ENCODE results near the gene CD247. TPM values are rescaled to one million over a fixed set of nuclear protein-coding genes. Genes with fewer than 3 reads are reported as not detected.

Gene CD247
- total RNA-seq, 4 donors from 2014 or later = 1.3 to 3.1 (median 1.4) TPM

DNA sequence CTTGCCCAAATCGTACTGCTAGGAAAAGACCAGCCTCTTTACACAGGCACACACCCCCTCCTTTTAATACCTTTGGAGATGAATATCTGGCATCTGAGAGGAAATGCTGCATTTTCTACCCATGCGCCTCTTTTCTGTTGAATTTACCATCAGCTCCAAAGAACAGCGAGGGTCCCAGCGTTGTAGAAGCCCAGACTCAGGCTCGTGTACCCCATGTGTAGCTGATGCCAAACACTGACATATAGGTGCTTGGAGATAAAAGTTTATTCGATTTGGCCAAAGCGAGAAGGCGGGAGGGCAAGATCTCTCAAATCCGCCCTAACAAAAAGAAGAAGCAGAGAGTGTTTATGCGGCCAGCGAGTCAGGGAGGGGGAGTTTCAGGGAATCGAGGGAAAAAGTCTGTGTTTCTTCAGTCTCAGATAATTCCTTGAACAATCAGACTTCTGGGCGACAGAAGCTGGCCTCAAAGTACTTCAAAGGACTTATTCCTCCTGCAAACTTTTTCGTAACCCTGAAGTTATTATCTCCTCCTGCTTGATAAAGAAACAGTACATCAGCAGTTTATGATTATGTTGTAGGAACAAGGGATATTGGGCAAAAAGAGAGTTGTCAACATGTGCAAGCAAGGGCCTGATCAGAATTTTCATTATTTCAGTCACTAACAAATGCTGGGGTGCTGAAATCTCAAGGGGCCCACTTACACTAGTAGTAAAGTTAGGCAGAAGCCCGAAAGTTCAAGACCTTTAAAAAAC lies 35.9 kb upstream of the CD247 start:
- no peaks in the 10 kb centered on the region for H3K27me3 ChIP-seq
- 17 to 18% methylated on average over 15 of the region's 15 CpGs for WGBS, 2 donors

DNA sequence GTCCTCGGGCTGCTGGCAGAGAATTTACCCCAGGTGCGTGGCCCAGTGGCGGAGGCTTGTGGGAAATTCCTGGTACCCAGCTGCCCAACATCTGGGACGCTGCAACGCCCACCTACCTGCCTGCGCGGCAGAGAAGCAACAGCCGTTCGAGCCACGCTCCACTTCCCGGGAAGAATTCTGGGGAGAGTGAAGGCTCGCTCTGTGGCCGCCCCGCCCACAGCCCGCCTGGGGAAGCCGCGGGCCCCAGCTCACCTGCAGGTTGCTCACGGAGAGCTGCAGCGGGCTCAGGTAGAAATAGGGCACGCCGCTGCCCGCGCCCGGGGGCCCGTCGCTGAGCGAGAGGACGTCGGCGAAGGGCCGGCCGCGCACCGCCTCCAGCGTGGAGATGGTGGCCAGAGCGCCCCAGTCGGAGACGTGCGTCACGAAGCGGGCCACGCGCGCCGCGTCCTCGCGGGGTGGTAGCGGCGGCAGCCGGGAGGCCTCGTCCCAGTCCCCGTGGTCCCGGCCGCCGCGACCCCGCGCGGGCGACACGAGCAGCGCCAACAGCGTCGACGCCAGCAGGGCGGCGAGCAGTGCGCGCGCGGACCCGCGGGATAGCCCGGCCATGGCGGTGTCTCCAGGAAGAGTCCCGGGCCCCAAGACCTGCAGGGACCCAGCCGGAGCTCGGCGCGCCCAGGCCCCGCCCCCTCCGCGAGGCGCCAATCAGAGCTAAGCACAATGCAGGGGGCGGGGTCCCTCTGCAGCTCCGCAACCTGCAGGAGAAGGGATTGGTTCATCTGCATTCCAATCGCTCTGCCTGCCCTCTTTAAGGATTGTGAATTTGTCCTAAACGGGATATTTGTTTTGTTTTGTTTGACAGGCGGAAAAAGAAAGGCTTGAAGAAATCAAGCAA lies 35.1 kb upstream of the CD247 start, which contains the start of gene CREG1:
CREG1 (minus strand) TSS at position 627 of the 892 bp plus-strand sequence.
- no peaks in the 10 kb centered on the region for H3K9me3 ChIP-seq
- 1 to 6% methylated on average over 11 to 35 of the region's 90 CpGs for WGBS, 2 donors
- peak within 1 kb of the TSS; percentile 71 to 93 (median 83) for H3K4me3 ChIP-seq (replicated peaks in 1 of 3)
- peaks cover 28 to 41% of the 10 kb centered on the region in 2 donors for H3K4me1 ChIP-seq
- no peaks in the 10 kb centered on the region for H3K36me3 ChIP-seq
- peak; percentile 98 for DNase-seq
- TF ChIP-seq POLR2A (IDR thresholded peaks at IDR 0.05) = peak; percentile 94 to 99
- TF ChIP-seq CTCF (IDR thresholded peaks at IDR 0.05) = peak in 1 of 6 experiments; percentile 26
- peak within 1 kb of the TSS; percentile 96 to 99 (median 97) for H3K27ac ChIP-seq
- no peaks in the 10 kb centered on the region for H3K27me3 ChIP-seq
- intact Hi-C loops (cut with DNase I) = no loop called here

More for the DNA sequence above, 35.9 kb upstream of the CD247 start:
- peaks cover 20 to 34% of the 10 kb centered on the region in 2 donors for H3K4me1 ChIP-seq
- peak overlapping the region; percentile 91 to 99 (median 96) for H3K27ac ChIP-seq
- peak in 1 of 2 donors; percentile 19 for DNase-seq
- intact Hi-C loops (cut with DNase I) = no loop called here
- peak overlapping the region in 2 of 3 donors; percentile 71 to 93 for H3K4me3 ChIP-seq (replicated peaks in 1 of 3)
- TF ChIP-seq POLR2A (IDR thresholded peaks at IDR 0.05) (no peak), CTCF (IDR thresholded peaks at IDR 0.05) (no peak)
- H3K9me3 ChIP-seq = no peaks in the 10 kb centered on the region
- no peaks in the 10 kb centered on the region for H3K36me3 ChIP-seq

DNA sequence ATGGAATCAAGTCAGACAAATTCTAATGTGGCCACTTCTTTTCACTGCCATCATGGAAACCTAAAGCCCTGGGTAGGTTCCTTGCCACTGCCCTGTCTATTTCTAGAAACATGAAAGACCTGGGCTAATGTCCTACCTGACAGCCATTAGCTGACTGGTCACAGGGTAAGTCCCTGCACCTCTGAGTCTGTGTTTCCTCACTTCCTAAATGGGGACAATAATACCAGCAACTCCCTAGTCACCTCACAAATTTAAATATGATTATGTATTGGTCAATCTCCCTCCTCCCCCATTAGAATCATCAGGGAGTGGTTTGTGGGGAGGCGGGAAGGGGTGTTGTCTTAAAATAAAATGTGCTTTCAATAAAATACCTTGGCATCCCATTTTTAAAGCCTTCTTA lies 33.0 kb upstream of the CD247 start:
- H3K4me3 ChIP-seq (replicated peaks in 1 of 3) = no peak overlapping the region
- DNase-seq = no peak
- H3K27me3 ChIP-seq = no peaks in the 10 kb centered on the region
- no peaks in the 10 kb centered on the region for H3K36me3 ChIP-seq
- intact Hi-C loops (cut with DNase I) = no loop called here
- H3K4me1 ChIP-seq = peaks cover 28 to 47% of the 10 kb centered on the region in 2 donors
- no peak overlapping the region for H3K27ac ChIP-seq
- 92 to 97% methylated on average over 1 of the region's 1 CpG for WGBS, 2 donors
- TF ChIP-seq CTCF (IDR thresholded peaks at IDR 0.05) (no peak), POLR2A (IDR thresholded peaks at IDR 0.05) (no peak)
- no peaks in the 10 kb centered on the region for H3K9me3 ChIP-seq

DNA sequence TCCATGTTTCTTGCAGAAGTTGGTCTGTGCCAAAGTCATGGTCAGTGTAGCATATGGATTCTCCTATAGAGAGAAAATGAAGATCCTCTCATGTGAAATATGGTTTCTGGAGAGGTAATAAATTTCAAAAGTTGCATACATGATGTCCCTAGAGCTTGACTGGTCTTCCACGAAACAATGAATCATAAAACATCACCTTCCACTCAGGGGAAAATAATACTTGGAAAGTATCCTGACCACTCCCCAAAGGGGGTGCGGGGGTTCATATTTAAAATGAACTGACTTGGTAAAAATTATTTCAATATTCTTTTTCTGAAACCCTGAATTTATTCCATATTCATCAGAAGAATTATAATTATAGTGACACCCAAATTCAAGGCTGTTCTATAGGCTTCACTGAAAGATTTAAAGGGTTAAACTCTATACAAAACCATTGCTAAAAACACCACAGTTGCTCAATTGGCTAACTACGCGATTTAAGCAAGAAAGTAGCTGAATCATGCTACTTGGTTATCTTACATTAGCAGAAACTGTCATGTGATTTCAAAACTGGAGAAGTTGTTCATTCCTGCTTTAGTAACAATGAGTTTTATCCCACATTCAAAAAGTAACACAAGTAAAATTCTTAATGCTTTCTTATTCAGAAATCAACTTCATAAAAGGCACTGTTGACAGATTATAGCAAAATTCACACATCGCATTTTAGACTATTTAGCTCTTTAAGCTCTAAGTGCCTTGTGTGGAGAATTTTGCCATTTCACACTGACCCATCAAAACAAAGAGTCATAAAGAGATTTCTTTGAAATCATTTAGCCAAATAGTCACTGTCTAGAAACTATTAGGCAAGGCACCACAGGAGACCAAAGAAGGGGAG lies 30.0 kb upstream of the CD247 start:
- no peak for DNase-seq
- intact Hi-C loops (cut with DNase I) = no loop called here
- no peaks in the 10 kb centered on the region for H3K9me3 ChIP-seq
- peaks cover 23 to 33% of the 10 kb centered on the region in 2 donors for H3K4me1 ChIP-seq
- TF ChIP-seq POLR2A (IDR thresholded peaks at IDR 0.05) (no peak), CTCF (IDR thresholded peaks at IDR 0.05) (no peak)
- H3K4me3 ChIP-seq (replicated peaks in 1 of 3) = no peak overlapping the region
- peak overlapping the region; percentile 32 to 77 (median 69) for H3K27ac ChIP-seq
- 60 to 65% methylated on average over 5 of the region's 5 CpGs for WGBS, 2 donors
- peaks cover 13 to 15% of the 10 kb centered on the region in 2 donors for H3K36me3 ChIP-seq
- no peaks in the 10 kb centered on the region for H3K27me3 ChIP-seq

All from thyroid gland (tissue), 4 donors.